GM12873 (cell line): ENCODE data around the gene SYNE3.

Source experiments
- TF ChIP-seq, protein P1 (sequence below): IDR thresholded peaks from 2 replicates; pipeline ENCODE4 v1.5.1; 2012; ENCODE audit warnings: low read depth, mild to moderate bottlenecking, moderate library complexity, low read length, control low read depth; ENCODE audit not compliant: insufficient read depth; ENCODE audit errors: missing control alignments

SYNE3 gene

DNA sequence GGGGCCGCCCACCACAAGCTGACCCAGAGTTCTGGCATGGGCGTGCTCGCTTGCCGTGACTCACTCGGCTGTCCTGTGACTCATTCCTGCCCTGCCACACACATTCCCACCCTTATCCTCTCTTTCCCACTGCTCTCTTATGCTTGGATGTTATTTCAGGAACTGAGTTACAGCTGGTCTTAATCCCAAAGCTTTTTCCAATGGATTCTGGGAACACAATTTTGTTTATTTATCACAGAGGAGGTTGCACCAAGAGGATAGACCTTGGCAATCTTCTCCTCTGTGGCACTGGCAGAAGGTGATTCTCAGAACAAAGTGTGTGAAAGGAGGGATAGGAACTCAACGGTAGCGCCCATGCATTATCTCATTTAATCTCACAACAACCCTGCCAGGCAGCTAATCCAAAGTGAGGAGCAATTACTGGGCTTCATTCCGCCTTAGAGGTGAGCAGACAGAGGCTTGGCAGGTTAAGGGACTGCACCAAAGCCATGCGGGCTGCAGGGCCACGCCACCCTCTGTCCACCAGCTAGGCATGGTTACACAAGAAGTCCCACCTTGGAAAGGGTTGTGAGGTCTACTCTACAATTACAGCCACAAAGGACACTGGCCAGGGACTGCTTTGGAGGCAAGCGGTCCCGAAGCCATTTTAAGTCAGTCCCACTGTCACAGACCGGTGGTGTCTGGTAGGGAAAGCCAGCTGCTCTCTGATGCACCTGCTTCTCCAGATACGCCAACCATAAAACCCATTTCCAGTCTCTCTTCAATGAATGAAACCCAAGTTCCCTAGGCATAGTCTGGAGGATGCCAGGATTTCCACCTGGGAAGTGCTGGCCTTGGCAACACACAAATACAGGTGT lies 32.9 kb downstream of the SYNE3 start:
- TF ChIP-seq, protein P1, sequence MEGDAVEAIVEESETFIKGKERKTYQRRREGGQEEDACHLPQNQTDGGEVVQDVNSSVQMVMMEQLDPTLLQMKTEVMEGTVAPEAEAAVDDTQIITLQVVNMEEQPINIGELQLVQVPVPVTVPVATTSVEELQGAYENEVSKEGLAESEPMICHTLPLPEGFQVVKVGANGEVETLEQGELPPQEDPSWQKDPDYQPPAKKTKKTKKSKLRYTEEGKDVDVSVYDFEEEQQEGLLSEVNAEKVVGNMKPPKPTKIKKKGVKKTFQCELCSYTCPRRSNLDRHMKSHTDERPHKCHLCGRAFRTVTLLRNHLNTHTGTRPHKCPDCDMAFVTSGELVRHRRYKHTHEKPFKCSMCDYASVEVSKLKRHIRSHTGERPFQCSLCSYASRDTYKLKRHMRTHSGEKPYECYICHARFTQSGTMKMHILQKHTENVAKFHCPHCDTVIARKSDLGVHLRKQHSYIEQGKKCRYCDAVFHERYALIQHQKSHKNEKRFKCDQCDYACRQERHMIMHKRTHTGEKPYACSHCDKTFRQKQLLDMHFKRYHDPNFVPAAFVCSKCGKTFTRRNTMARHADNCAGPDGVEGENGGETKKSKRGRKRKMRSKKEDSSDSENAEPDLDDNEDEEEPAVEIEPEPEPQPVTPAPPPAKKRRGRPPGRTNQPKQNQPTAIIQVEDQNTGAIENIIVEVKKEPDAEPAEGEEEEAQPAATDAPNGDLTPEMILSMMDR = no peak

DNA sequence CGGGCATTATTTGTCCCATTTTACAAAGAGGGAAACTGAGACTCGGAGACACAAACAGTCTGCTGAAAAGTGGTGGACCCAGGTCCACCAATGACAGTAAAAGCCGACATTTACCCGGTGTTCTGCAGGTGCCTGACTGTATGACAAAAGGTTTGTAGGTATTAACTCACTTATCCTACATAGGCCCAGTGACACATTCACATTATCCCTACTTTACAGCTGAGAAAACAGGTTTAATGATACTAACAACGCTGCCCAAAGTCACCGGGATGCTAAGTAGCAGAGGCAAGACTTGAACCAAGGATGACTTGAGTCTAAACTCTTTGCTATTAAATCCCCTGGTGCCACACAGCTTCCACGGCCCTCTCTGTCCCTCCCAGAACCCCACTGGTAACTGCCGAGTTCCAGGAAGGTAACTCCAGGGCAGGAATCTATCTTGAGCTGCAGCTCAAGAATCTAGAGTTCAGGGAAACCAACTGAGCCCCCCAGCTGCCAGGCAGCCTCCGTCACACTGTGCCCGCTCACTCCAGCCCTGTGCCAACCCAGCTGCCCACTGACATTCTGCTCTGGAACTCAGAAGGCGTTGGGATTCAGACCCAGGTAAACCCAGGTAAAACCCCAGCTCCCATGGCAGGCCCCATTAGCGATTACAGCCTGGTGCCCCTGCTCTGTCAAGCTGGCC lies 33.7 kb downstream of the SYNE3 start:
- TF ChIP-seq, protein P1 = no peak

DNA sequence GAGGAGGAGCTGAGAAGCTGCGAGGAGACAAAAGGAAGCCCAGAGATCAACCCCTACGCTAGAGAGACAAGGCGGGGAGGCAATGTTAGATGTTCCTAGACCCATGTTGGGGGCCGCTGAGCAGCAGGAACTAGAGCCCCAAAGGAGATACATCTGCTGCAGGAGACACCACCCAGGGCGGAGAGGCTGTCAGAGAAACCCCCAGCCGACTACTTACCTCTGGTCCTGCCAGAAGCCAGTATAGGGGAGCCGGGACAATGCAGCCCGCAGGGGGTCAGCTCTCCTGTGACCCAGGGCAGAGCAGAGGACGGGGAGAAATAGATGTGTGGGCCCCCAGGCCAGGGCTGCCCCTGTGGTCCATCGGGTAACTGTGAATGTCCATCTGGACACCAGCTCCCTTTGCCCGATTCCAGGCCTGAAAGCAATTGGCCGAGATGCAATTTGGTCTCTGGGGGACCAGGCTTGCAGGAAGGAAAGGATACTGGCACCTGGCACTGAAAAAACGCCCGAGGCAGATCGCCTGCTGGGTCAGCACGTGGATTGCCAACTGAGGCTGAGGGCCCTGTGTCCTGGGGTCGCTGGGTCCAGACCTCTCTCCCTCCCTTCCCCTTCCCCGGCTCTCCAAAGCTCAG lies 34.9 kb downstream of the SYNE3 start:
- TF ChIP-seq, protein P1 = no peak

DNA sequence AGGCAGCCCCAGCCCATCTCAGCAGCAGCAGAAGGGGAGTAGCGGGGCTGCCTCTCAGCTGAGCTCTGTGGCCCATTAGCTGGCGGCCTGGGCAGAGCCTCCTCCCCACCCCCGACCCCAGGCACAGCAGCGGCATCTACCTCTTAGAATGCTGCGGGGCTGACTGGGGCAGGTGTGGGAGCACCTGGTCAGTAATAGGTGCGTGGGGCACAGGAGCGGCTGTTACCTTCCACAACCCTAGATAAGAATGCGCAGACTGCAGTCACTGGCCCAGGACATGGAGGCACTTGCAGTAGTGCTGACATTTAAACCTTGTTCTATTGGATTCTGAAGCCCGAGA lies 35.6 kb downstream of the SYNE3 start:
- TF ChIP-seq, protein P1 = no peak

DNA sequence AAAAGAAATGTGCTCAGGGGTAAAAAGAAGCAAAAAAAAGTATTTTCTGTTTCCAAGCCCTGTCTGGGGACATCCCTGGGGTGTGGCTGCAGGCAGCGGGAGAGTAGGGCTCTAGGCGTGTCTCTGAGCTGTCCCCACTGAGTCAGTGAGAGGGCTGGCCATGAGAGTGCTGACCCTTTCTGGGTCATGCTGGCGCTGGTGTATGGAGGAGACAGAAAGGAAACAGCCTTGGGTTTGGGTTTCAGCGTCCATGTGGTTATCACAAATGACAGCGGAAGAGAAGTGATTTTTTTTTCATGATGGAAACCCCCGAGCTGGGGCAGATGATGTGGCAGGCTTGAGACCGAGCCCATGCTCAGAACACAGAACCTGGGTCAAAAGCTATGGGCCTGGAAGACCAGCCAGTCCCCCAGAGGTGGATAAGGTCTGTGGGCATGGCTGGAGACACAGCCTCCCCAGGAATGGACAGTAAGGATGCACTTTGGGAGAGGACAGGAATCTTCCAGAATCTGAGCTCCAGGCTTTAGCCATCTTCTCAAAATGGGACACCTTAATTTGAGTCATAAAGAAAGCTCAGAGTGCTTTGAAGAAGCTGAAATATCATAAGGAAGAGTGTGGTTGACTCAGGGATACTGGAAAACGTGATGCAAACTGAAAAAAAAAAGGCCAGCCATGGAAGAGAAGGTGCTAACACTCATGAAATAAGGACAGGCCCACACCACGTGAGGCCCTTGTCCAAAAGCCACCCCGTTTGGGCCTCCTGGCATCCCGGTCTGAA lies 36.2 kb downstream of the SYNE3 start:
- TF ChIP-seq, protein P1 = no peak

DNA sequence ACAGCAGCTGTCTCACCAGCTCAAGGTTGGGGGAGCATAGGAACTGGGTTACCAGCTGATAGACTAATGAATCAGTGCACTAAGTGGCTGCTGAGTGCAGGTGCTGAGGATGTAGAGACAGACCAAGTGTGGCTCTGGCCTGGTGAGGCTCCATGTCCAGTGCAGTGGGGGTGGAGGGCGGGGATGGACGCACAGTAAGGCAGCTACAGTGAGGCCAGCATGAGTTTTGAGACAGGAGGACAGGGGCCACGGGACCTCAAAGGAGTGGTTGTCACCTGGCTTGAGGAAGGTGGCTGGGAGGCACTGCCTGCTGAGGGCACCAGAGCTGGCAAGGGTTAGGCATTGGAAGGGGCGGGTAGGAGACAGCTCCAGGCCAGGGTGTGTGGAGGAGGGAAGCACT lies 37.0 kb downstream of the SYNE3 start:
- TF ChIP-seq, protein P1 = no peak

DNA sequence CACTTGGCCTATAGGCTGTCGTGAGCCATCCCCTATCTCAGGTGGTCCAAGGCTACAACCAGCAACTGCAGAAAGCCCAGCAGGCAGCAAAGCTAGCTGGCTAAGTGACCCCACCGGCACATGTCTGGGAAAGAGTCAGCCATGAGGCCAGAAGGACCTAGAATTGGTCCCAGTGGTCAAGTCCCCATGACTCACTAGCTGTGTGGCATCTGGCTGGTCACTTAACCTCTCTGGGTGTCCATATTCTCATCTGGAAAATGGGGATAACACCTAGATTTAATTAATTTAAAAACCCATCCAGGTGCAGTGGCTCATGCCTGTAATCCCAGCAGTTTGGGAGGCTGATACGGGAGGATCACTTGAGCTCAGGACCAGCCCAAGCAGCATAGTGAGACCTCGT lies 37.6 kb downstream of the SYNE3 start:
- TF ChIP-seq, protein P1 = no peak
